ENCODE results near the gene EZH1.

The EZH1 gene

DNA sequence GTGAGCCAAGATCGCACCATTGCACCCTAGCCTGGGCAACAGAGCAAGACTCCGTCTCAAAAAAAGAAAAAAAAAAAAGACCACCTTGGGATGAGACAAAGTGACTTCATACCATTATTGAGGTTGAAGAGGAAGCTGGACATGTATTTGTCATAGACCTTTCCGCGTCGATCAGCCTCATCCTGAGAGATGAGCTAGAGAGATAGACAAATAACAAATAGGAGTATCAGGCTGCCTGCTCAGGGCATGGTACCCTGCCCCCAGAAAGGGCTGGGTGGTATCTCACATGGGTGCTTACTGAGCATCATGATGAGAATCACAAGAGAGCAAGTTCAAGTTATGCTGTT, 40.4 kb downstream of the EZH1 start:
- Histone ChIP-seq H3K9ac (ENCODE audit: low read depth, low read length, poor library complexity) (no peak overlapping the region), H3K4me1 (ENCODE audit: control insufficient read depth in 2 of 2, insufficient read depth in 1 of 2, low read depth in 1 of 2, low read length in 2 of 2) (peaks cover 0 to 2% of the 10 kb centered on the region in 2 donors), H3K14ac (ENCODE audit: low read length) (no peak overlapping the region), H3K4ac (ENCODE audit: low read length) (no peak overlapping the region), H3K27ac (replicated peaks; ENCODE audit: low read length) (no peak overlapping the region), H3K27me3 (ENCODE audit: control insufficient read depth in 3 of 3, insufficient read depth in 3 of 3, low read depth in 1 of 3, low read length in 3 of 3) (no peaks in the 10 kb centered on the region), H4K8ac (ENCODE audit: low read depth, low read length) (no peak overlapping the region), H3K36me3 (replicated peaks in 1 of 2; ENCODE audit: control insufficient read depth in 2 of 2, insufficient read depth in 2 of 2, low read length in 2 of 2) (peaks cover 40 to 93% of the 10 kb centered on the region in 2 donors), H4K91ac (ENCODE audit: low read depth, low read length, poor library complexity) (no peak overlapping the region), H3K18ac (ENCODE audit: low read length) (no peak overlapping the region), H2BK12ac (ENCODE audit: low read length) (no peak overlapping the region), H2AFZ (ENCODE audit: low read length) (no peak overlapping the region), H3K9me3 (replicated peaks in 1 of 2; ENCODE audit: control insufficient read depth in 2 of 2, insufficient read depth in 1 of 2, low read depth in 1 of 2, low read length in 2 of 2) (no peaks in the 10 kb centered on the region), H2BK120ac (ENCODE audit: low read depth, low read length) (no peak overlapping the region), H2BK5ac (ENCODE audit: low read length) (no peak overlapping the region), H3K4me2 (ENCODE audit: insufficient read depth, low read length, poor library complexity, severe bottlenecking) (no peak overlapping the region), H2AK5ac (ENCODE audit: low read depth, low read length) (no peak overlapping the region), H3K79me1 (ENCODE audit: low read depth, low read length) (no peaks in the 10 kb centered on the region), H3K23ac (ENCODE audit: low read depth, low read length, poor library complexity) (no peak overlapping the region), H2BK15ac (ENCODE audit: low read length) (no peak overlapping the region), H3K4me3 (ENCODE audit: low read length in 2 of 2) (no peak overlapping the region)
- WGBS, 2 donors (ENCODE audit: extremely low coverage in 2 of 2, insufficient read length in 2 of 2, insufficient replicate concordance in 1 of 2): no CpG with 5 or more reads among the region's 5 CpGs
- DNase-seq (ENCODE audit: low spot score): no peak

- no peaks in the 10 kb centered on the region for H3K9me3 ChIP-seq (replicated peaks in 1 of 2; ENCODE audit: control insufficient read depth in 2 of 2, insufficient read depth in 1 of 2, low read depth in 1 of 2, low read length in 2 of 2)
- H4K8ac ChIP-seq (ENCODE audit: low read depth, low read length): no peak overlapping the region
Observed at GRCh38 chr17:42702446-42702845, 42.4 kb downstream of the EZH1 start.

DNA sequence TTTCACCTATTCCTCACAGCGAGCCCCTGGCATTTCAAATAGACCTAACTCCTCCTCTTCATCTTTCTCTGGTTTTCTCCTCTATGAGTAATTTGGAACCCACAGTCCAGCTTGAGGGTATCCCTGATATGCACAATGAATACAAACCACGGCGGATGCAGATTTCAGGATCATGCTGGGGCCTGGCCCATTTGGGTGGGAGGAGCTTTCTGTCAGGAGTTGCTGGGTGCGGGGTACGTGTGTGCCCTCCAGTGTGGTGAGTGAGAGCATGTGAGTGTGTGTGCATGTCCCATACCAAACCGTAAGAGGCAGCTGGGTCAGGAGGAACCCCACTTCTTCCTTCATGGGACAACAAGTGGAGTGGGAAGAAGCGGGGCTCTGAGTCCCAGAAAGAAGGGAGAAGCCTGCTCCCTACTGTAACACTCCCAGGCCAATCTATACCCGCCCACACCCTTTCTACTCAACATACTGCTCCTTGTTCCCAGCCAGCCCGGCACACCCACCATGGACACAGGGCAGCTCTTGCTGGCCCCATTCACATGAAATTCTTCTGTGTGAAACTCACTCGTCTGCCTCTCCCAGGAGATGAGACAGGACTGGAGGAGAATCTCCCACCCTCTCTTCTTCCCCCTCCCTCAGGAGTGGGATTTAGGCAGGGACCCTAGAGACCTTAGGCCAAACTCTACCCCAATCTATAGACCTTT, 44.1 kb downstream of the EZH1 start:
- Histone ChIP-seq H3K4ac (ENCODE audit: low read length) (no peak overlapping the region), H3K4me2 (ENCODE audit: insufficient read depth, low read length, poor library complexity, severe bottlenecking) (no peak overlapping the region), H4K91ac (ENCODE audit: low read depth, low read length, poor library complexity) (no peak overlapping the region), H4K8ac (ENCODE audit: low read depth, low read length) (no peak overlapping the region), H3K9me3 (replicated peaks in 1 of 2; ENCODE audit: control insufficient read depth in 2 of 2, insufficient read depth in 1 of 2, low read depth in 1 of 2, low read length in 2 of 2) (no peaks in the 10 kb centered on the region), H3K4me1 (ENCODE audit: control insufficient read depth in 2 of 2, insufficient read depth in 1 of 2, low read depth in 1 of 2, low read length in 2 of 2) (peaks cover 0 to 3% of the 10 kb centered on the region in 2 donors), H2BK5ac (ENCODE audit: low read length) (no peak overlapping the region), H3K36me3 (replicated peaks in 1 of 2; ENCODE audit: control insufficient read depth in 2 of 2, insufficient read depth in 2 of 2, low read length in 2 of 2) (peaks cover 35 to 93% of the 10 kb centered on the region in 2 donors), H3K4me3 (ENCODE audit: low read length in 2 of 2) (no peak overlapping the region), H3K23ac (ENCODE audit: low read depth, low read length, poor library complexity) (no peak overlapping the region), H3K79me1 (ENCODE audit: low read depth, low read length) (no peaks in the 10 kb centered on the region), H3K18ac (ENCODE audit: low read length) (no peak overlapping the region), H2BK12ac (ENCODE audit: low read length) (no peak overlapping the region), H2BK15ac (ENCODE audit: low read length) (no peak overlapping the region), H3K14ac (ENCODE audit: low read length) (no peak overlapping the region), H2AK5ac (ENCODE audit: low read depth, low read length) (no peak overlapping the region), H2BK120ac (ENCODE audit: low read depth, low read length) (no peak overlapping the region), H3K27me3 (ENCODE audit: control insufficient read depth in 3 of 3, insufficient read depth in 3 of 3, low read depth in 1 of 3, low read length in 3 of 3) (no peaks in the 10 kb centered on the region), H3K9ac (ENCODE audit: low read depth, low read length, poor library complexity) (no peak overlapping the region), H3K27ac (replicated peaks; ENCODE audit: low read length) (no peak overlapping the region), H2AFZ (ENCODE audit: low read length) (no peak overlapping the region)
- WGBS, 2 donors (ENCODE audit: extremely low coverage in 2 of 2, insufficient read length in 2 of 2, insufficient replicate concordance in 1 of 2): no CpG with 5 or more reads among the region's 10 CpGs
- DNase-seq (ENCODE audit: low spot score): no peak

More at GRCh38 chr17:42702446-42702845, 42.4 kb downstream of the EZH1 start:
- Histone ChIP-seq H3K27ac (replicated peaks; ENCODE audit: low read length) (no peak overlapping the region), H3K18ac (ENCODE audit: low read length) (no peak overlapping the region), H2BK12ac (ENCODE audit: low read length) (no peak overlapping the region), H3K79me1 (ENCODE audit: low read depth, low read length) (no peaks in the 10 kb centered on the region), H2AFZ (ENCODE audit: low read length) (no peak overlapping the region), H2BK5ac (ENCODE audit: low read length) (no peak overlapping the region), H3K36me3 (replicated peaks in 1 of 2; ENCODE audit: control insufficient read depth in 2 of 2, insufficient read depth in 2 of 2, low read length in 2 of 2) (peaks cover 36 to 93% of the 10 kb centered on the region in 2 donors), H3K27me3 (ENCODE audit: control insufficient read depth in 3 of 3, insufficient read depth in 3 of 3, low read depth in 1 of 3, low read length in 3 of 3) (no peaks in the 10 kb centered on the region), H3K23ac (ENCODE audit: low read depth, low read length, poor library complexity) (no peak overlapping the region), H3K9ac (ENCODE audit: low read depth, low read length, poor library complexity) (no peak overlapping the region), H3K4ac (ENCODE audit: low read length) (no peak overlapping the region), H2AK5ac (ENCODE audit: low read depth, low read length) (no peak overlapping the region), H2BK15ac (ENCODE audit: low read length) (no peak overlapping the region), H3K4me2 (ENCODE audit: insufficient read depth, low read length, poor library complexity, severe bottlenecking) (no peak overlapping the region), H3K14ac (ENCODE audit: low read length) (no peak overlapping the region), H2BK120ac (ENCODE audit: low read depth, low read length) (no peak overlapping the region), H3K4me1 (ENCODE audit: control insufficient read depth in 2 of 2, insufficient read depth in 1 of 2, low read depth in 1 of 2, low read length in 2 of 2) (peaks cover 0 to 3% of the 10 kb centered on the region in 2 donors), H3K4me3 (ENCODE audit: low read length in 2 of 2) (no peak overlapping the region), H4K91ac (ENCODE audit: low read depth, low read length, poor library complexity) (no peak overlapping the region)
- DNase-seq (ENCODE audit: low spot score): no peak
- no CpG with 5 or more reads among the region's 11 CpGs for WGBS, 2 donors (ENCODE audit: extremely low coverage in 2 of 2, insufficient read length in 2 of 2, insufficient replicate concordance in 1 of 2)

DNA sequence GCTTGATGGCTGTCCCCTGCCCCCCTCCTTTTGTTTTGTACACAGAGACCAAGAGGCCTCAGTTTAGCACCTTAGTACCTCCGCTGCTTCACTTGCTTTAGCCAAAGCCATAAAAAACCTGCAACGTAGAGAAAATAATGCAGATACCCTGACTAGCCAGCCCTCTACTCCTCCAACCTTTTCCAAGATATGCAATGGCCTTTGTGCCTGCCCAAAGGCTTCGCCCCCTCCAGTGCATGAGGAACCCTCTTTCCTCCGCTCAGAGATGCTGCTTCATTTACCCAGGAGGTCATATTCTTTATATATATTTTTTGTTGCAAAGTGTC, 45.5 kb downstream of the EZH1 start:
- no peak overlapping the region for H3K18ac ChIP-seq (ENCODE audit: low read length)
- H3K4me1 ChIP-seq (ENCODE audit: control insufficient read depth in 2 of 2, insufficient read depth in 1 of 2, low read depth in 1 of 2, low read length in 2 of 2): peaks cover 0 to 3% of the 10 kb centered on the region in 2 donors
- DNase-seq (ENCODE audit: low spot score): no peak
- H3K79me1 ChIP-seq (ENCODE audit: low read depth, low read length): no peaks in the 10 kb centered on the region
- no peaks in the 10 kb centered on the region for H3K9me3 ChIP-seq (replicated peaks in 1 of 2; ENCODE audit: control insufficient read depth in 2 of 2, insufficient read depth in 1 of 2, low read depth in 1 of 2, low read length in 2 of 2)
- H2BK12ac ChIP-seq (ENCODE audit: low read length): no peak overlapping the region
- no peak overlapping the region for H2BK120ac ChIP-seq (ENCODE audit: low read depth, low read length)
- no peak overlapping the region for H2AFZ ChIP-seq (ENCODE audit: low read length)
- no peak overlapping the region for H2AK5ac ChIP-seq (ENCODE audit: low read depth, low read length)
- no peak overlapping the region for H3K9ac ChIP-seq (ENCODE audit: low read depth, low read length, poor library complexity)
- H3K27me3 ChIP-seq (ENCODE audit: control insufficient read depth in 3 of 3, insufficient read depth in 3 of 3, low read depth in 1 of 3, low read length in 3 of 3): no peaks in the 10 kb centered on the region
- no peak overlapping the region for H4K8ac ChIP-seq (ENCODE audit: low read depth, low read length)
- H3K4me3 ChIP-seq (ENCODE audit: low read length in 2 of 2): no peak overlapping the region
- peak overlapping the region; percentile 22 for H3K27ac ChIP-seq (replicated peaks; ENCODE audit: low read length)
- H3K23ac ChIP-seq (ENCODE audit: low read depth, low read length, poor library complexity): peak overlapping the region; percentile 69
- H3K36me3 ChIP-seq (replicated peaks in 1 of 2; ENCODE audit: control insufficient read depth in 2 of 2, insufficient read depth in 2 of 2, low read length in 2 of 2): peaks cover 34 to 93% of the 10 kb centered on the region in 2 donors
- H2BK15ac ChIP-seq (ENCODE audit: low read length): no peak overlapping the region
- no peak overlapping the region for H4K91ac ChIP-seq (ENCODE audit: low read depth, low read length, poor library complexity)
- WGBS, 2 donors (ENCODE audit: extremely low coverage in 2 of 2, insufficient read length in 2 of 2, insufficient replicate concordance in 1 of 2): no CpG with 5 or more reads among the region's 4 CpGs
- no peak overlapping the region for H3K14ac ChIP-seq (ENCODE audit: low read length)
- no peak overlapping the region for H3K4me2 ChIP-seq (ENCODE audit: insufficient read depth, low read length, poor library complexity, severe bottlenecking)
- no peak overlapping the region for H3K4ac ChIP-seq (ENCODE audit: low read length)
- no peak overlapping the region for H2BK5ac ChIP-seq (ENCODE audit: low read length)
